Mesendoderm (in vitro differentiated cells): ENCODE measurements around the gene CCND2.
A peak's percentile ranks its signal among the peaks of the same experiment; 100 is the strongest.
"Not testable (repeated sequence)": the region's sequence is repeated elsewhere in the genome, so short reads cannot be mapped to it uniquely, and the experiment has no call there.

ENCODE experiments used
- DNase-seq: peaks from one replicate; pipeline ENCODE4 v3.0.0; 2013
- H2AK5ac ChIP-seq: 2 replicates; pipeline ENCODE4 v1.6.1; 2013; ENCODE audit warnings: low read length, inconsistent platforms
- H2BK120ac ChIP-seq: 2 replicates; pipeline ENCODE4 v1.6.1; 2013; ENCODE audit warnings: low read depth, mild to moderate bottlenecking, low read length, moderate library complexity, mixed read lengths
- H2BK15ac ChIP-seq: replicated peaks from 2 replicates; pipeline ENCODE4 v1.6.1; 2013; ENCODE audit warnings: low read depth, mild to moderate bottlenecking, moderate library complexity
- H2BK5ac ChIP-seq: 2 replicates; pipeline ENCODE4 v1.6.1; 2013; ENCODE audit warnings: low read length, inconsistent platforms
- H3K18ac ChIP-seq: 2 replicates; pipeline ENCODE4 v1.6.1; 2013; ENCODE audit warnings: mild to moderate bottlenecking, low read length, mixed read lengths
- H3K23ac ChIP-seq: one replicate; pipeline ENCODE4 v1.6.1; 2013; ENCODE audit warnings: low read length
- H3K27ac ChIP-seq: 2 replicates; pipeline ENCODE4 v1.5.1; 2013; ENCODE audit warnings: low read depth, mild to moderate bottlenecking, inconsistent platforms, low read length, moderate library complexity
- H3K27me3 ChIP-seq: 2 replicates; pipeline ENCODE4 v1.6.1; 2013; ENCODE audit warnings: low read length, control low read depth, mild to moderate bottlenecking, inconsistent platforms; ENCODE audit not compliant: insufficient read depth, poor library complexity
- H3K36me3 ChIP-seq: 2 replicates; pipeline ENCODE4 v1.6.1; 2013; ENCODE audit warnings: low read length, inconsistent platforms; ENCODE audit not compliant: control insufficient read depth, insufficient read depth
- H3K4ac ChIP-seq: one replicate; pipeline ENCODE4 v1.6.1; 2013; ENCODE audit warnings: low read depth, mild to moderate bottlenecking, low read length, moderate library complexity
- H3K4me1 ChIP-seq: 2 replicates; pipeline ENCODE4 v1.6.1; 2013; ENCODE audit warnings: low read depth, low read length, inconsistent platforms; ENCODE audit not compliant: control insufficient read depth
- H3K4me2 ChIP-seq: 2 replicates; pipeline ENCODE4 v1.6.1; 2013; ENCODE audit warnings: low read length
- H3K4me3 ChIP-seq: 2 replicates; pipeline ENCODE4 v1.5.1; 2013; ENCODE audit warnings: mild to moderate bottlenecking, low read length
- H3K56ac ChIP-seq: one replicate; pipeline ENCODE4 v1.6.1; 2013; ENCODE audit warnings: low read length
- H3K79me1 ChIP-seq: 2 replicates; pipeline ENCODE4 v1.6.1; 2013; ENCODE audit warnings: low read length, inconsistent platforms
- H3K79me2 ChIP-seq: 2 replicates; pipeline ENCODE4 v1.6.1; 2013; ENCODE audit warnings: mild to moderate bottlenecking, low read length; ENCODE audit not compliant: control insufficient read depth, insufficient read depth
- H3K9ac ChIP-seq: 2 replicates; pipeline ENCODE4 v1.6.1; 2013; ENCODE audit warnings: low read length, inconsistent platforms
- H4K5ac ChIP-seq: one replicate; pipeline ENCODE4 v1.6.1; 2013; ENCODE audit warnings: low read length
- H4K8ac ChIP-seq: one replicate; pipeline ENCODE4 v1.6.1; 2013; ENCODE audit warnings: low read depth, mild to moderate bottlenecking, control low read depth, low read length, moderate library complexity
- whole genome bisulfite sequencing: extraction: QIAGEN DNeasy Blood & Tissue Kit; methylation state at CpG from one replicate; pipeline ENCODE4 v1.1.7; 2013; ENCODE audit warnings: low lambda C conversion rate, missing lambda C conversion rate; ENCODE audit not compliant: insufficient coverage; ENCODE audit errors: extremely low coverage; 5-methylcytosine and 5-hydroxymethylcytosine counted together

The CCND2 gene

DNA sequence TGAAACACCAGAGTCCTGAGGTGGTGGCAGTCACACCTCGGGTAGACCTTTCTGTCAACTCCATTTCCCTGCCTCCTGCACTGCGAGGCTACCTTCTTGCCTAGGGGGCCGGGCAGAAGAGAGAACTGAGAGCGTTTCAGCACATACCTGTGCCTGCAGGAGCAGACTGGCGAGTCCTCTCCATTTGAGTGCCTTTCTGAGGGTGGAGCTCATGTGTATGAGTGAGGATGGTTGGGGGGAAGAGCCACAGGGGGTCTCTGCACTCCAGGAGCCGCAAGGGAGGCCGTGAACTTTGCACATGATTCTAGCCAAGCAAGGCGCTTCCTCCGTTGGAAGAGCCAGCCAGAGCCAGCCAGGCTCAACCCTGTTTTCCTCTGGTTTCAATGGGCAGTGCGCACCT lies 31.0 kb upstream of the CCND2 start:
- Histone ChIP-seq H3K56ac (no peak overlapping the region), H3K27me3 (no peaks in the 10 kb centered on the region), H2AK5ac (no peak overlapping the region), H3K4me2 (no peak overlapping the region), H3K36me3 (no peaks in the 10 kb centered on the region), H3K79me1 (peaks cover 2% of the 10 kb centered on the region), H3K79me2 (peaks cover 2% of the 10 kb centered on the region), H3K9ac (no peak overlapping the region), H3K18ac (no peak overlapping the region), H3K4me3 (no peak overlapping the region), H2BK5ac (no peak overlapping the region), H3K27ac (no peak overlapping the region), H3K23ac (no peak overlapping the region), H4K5ac (no peak overlapping the region), H3K4ac (no peak overlapping the region), H3K4me1 (peaks cover 6% of the 10 kb centered on the region), H4K8ac (no peak overlapping the region), H2BK15ac (no peak overlapping the region), H2BK120ac (no peak overlapping the region)
- DNase-seq, result peak; percentile 23
- no CpG with 5 or more reads among the region's 10 CpGs for WGBS

DNA sequence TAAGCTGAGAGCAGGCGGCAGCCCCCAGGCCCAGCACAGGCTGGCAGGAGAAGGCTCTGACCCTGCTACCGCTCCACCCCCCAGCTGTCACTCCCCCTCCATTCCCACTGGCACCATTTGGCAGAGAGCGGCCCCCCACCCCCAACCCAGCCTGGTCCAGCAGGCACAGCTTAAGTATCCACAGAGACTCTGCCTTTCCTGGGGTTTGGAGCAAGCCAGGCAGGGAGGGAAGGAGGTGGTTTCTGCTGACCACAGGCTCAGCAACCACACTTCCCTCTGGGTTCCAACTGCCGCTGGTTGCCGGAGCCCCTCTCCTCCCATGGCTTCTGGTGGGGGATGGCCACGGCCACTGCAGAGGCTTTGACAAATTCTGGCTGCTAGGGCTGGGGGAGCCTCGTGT lies 30.5 kb upstream of the CCND2 start:
- no CpG with 5 or more reads among the region's 7 CpGs for WGBS
- peaks cover 2% of the 10 kb centered on the region for H3K79me1 ChIP-seq
- no peak overlapping the region for H3K9ac ChIP-seq
- H3K56ac ChIP-seq, result no peak overlapping the region
- H3K4me2 ChIP-seq, result no peak overlapping the region
- no peaks in the 10 kb centered on the region for H3K36me3 ChIP-seq
- no peak overlapping the region for H2AK5ac ChIP-seq
- H4K5ac ChIP-seq, result no peak overlapping the region
- no peak overlapping the region for H3K4me3 ChIP-seq
- no peak overlapping the region for H2BK120ac ChIP-seq
- H3K4me1 ChIP-seq, result peaks cover 6% of the 10 kb centered on the region
- no peak overlapping the region for H2BK15ac ChIP-seq
- no peak overlapping the region for H3K18ac ChIP-seq
- no peak overlapping the region for H2BK5ac ChIP-seq
- H3K79me2 ChIP-seq, result peaks cover 2% of the 10 kb centered on the region
- no peak overlapping the region for H3K27ac ChIP-seq
- H4K8ac ChIP-seq, result no peak overlapping the region
- H3K27me3 ChIP-seq, result no peaks in the 10 kb centered on the region
- H3K4ac ChIP-seq, result no peak overlapping the region
- DNase-seq, result no peak
- H3K23ac ChIP-seq, result no peak overlapping the region

DNA sequence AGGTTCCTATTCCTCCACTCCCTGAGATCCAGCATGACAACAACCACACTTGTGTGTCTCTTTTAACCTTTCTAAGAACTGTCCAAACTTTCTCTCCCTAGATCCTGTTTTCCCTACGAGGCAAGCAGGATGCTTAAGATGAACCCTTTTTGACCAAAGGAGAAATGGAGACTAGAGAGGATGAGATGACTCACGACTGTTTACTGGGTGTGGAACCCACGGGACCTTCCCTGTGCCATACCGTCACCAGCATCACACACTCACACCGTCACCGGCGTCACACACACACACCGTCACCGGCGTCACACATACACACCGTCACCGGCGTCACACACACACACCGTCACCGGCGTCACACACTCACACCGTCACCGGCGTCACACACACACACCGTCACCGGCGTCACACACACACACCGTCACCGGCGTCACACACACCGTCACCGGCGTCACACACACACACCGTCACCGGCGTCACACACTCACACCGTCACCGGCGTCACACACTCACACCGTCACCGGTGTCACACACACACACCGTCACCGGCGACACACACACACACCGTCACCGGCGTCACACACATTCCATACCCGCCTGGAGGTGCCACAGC lies 30.0 kb upstream of the CCND2 start:
- not testable (repeated sequence) for H3K4me2 ChIP-seq, H3K23ac ChIP-seq, H2BK15ac ChIP-seq, H3K4ac ChIP-seq, H3K4me3 ChIP-seq, H3K18ac ChIP-seq, H3K36me3 ChIP-seq, H3K27me3 ChIP-seq, H4K5ac ChIP-seq, H4K8ac ChIP-seq, H3K56ac ChIP-seq, H2BK5ac ChIP-seq, H3K27ac ChIP-seq, H2AK5ac ChIP-seq, H3K4me1 ChIP-seq, H3K79me1 ChIP-seq, H3K79me2 ChIP-seq, H3K9ac ChIP-seq, H2BK120ac ChIP-seq, DNase-seq
- WGBS, result no CpG with 5 or more reads among the region's 43 CpGs

DNA sequence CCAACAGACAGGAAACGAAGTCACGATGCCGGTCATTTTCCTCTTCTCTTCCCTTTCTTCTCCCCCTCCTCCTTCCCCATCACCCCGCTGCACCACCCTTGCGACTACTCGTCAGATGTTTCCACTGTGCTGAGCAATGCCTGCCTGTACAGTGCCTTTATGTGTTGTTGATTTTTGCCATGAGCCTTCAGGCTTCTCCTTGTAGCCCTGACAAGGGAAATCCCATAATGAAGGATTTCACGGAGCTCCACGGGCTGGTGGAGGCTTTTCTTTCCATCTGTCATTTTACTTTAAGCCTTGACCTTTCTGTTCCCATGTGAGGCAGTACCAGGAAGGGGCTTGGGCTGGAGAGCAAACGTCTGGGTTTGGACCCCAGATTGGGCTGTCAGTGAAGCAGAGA lies 28.7 kb upstream of the CCND2 start:
- no CpG with 5 or more reads among the region's 9 CpGs for WGBS
- H4K8ac ChIP-seq, result no peak overlapping the region
- no peak overlapping the region for H3K4ac ChIP-seq
- no peak overlapping the region for H3K9ac ChIP-seq
- no peak overlapping the region for H3K4me3 ChIP-seq
- peaks cover 2% of the 10 kb centered on the region for H3K79me1 ChIP-seq
- H3K23ac ChIP-seq, result no peak overlapping the region
- H2BK5ac ChIP-seq, result no peak overlapping the region
- no peak overlapping the region for H3K56ac ChIP-seq
- no peak overlapping the region for H2AK5ac ChIP-seq
- H3K18ac ChIP-seq, result no peak overlapping the region
- H2BK15ac ChIP-seq, result no peak overlapping the region
- H3K36me3 ChIP-seq, result no peaks in the 10 kb centered on the region
- no peak overlapping the region for H4K5ac ChIP-seq
- no peak overlapping the region for H2BK120ac ChIP-seq
- peaks cover 6% of the 10 kb centered on the region for H3K4me1 ChIP-seq
- H3K4me2 ChIP-seq, result no peak overlapping the region
- no peak overlapping the region for H3K27ac ChIP-seq
- no peaks in the 10 kb centered on the region for H3K27me3 ChIP-seq
- peaks cover 2% of the 10 kb centered on the region for H3K79me2 ChIP-seq
- DNase-seq, result no peak

DNA sequence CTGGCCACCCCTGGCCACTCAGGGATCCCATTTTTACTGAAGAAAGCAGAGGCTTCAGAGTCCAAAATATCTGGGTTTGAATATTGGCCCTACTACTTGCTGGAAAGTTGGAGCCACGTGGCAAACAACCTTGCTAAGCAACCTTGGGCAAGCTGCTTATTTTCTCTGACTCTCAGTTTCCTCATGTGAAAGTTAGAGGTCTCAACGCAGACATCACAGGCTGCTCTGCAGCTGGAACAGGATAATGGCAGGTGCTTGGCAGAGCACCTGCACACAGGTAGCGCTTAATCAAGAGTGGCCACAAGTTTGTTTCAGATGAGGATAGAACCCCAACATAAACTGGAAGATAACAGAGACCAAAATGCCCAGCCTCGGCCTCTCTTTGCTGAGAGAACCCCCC lies 28.1 kb upstream of the CCND2 start:
- Histone ChIP-seq H2BK15ac (no peak overlapping the region), H3K9ac (no peak overlapping the region), H3K4me3 (no peak overlapping the region), H3K4me2 (no peak overlapping the region), H4K5ac (no peak overlapping the region), H3K27ac (no peak overlapping the region), H3K18ac (no peak overlapping the region), H3K23ac (no peak overlapping the region), H2AK5ac (no peak overlapping the region), H2BK120ac (no peak overlapping the region), H4K8ac (no peak overlapping the region), H3K27me3 (no peaks in the 10 kb centered on the region), H3K4me1 (peaks cover 6% of the 10 kb centered on the region), H3K79me2 (no peaks in the 10 kb centered on the region), H3K36me3 (no peaks in the 10 kb centered on the region), H3K79me1 (no peaks in the 10 kb centered on the region), H3K4ac (no peak overlapping the region), H2BK5ac (no peak overlapping the region), H3K56ac (no peak overlapping the region)
- WGBS, result no CpG with 5 or more reads among the region's 4 CpGs
- no peak for DNase-seq

DNA sequence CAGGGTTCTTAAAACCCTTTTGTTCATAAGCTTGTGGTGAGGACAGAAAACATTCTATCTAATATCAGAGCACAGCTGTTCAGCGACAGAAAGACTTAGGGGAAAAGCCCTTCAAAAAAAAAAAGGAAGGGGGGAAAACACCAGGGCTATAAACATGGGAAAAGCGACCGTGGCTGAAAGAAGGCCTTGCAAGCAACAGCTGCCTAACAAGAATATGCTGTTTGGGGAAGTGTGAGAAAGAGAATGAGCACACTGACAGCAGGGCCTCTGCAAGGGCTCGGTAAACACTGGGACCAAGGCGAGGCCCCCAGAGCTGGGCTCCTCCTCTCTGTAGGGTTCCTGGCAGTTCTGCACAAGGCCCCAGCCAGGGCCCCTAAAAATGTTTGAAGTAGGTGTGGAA lies 27.4 kb upstream of the CCND2 start:
- no peaks in the 10 kb centered on the region for H3K79me1 ChIP-seq
- no peaks in the 10 kb centered on the region for H3K27me3 ChIP-seq
- H4K8ac ChIP-seq, result no peak overlapping the region
- no peak overlapping the region for H3K9ac ChIP-seq
- no peak overlapping the region for H3K4me2 ChIP-seq
- H3K79me2 ChIP-seq, result no peaks in the 10 kb centered on the region
- no peak overlapping the region for H2BK120ac ChIP-seq
- H2AK5ac ChIP-seq, result no peak overlapping the region
- no peak overlapping the region for H3K18ac ChIP-seq
- no peak overlapping the region for H2BK15ac ChIP-seq
- H3K23ac ChIP-seq, result no peak overlapping the region
- no peaks in the 10 kb centered on the region for H3K36me3 ChIP-seq
- no peak overlapping the region for H3K4ac ChIP-seq
- H3K56ac ChIP-seq, result no peak overlapping the region
- peaks cover 3% of the 10 kb centered on the region for H3K4me1 ChIP-seq
- no peak overlapping the region for H2BK5ac ChIP-seq
- H3K4me3 ChIP-seq, result no peak overlapping the region
- no CpG with 5 or more reads among the region's 5 CpGs for WGBS
- no peak for DNase-seq
- no peak overlapping the region for H4K5ac ChIP-seq
- no peak overlapping the region for H3K27ac ChIP-seq
